Vagina (tissue), 2 donors: ENCODE data around the gene ROGDI.

Experiments used
- CTCF ChIP-seq, 3 experiments: fragments of 450-650 bp in 2 of 3; fragments of 200-600 bp in 1 of 3; sonication (generic) in 1 of 3; IDR thresholded peaks; one replicate each; pipeline ENCODE4 v1.5.1; 2017 to 2019; ENCODE audit warnings: antibody characterized with exemption in 3 of 3, mild to moderate bottlenecking in 2 of 3, moderate library complexity in 2 of 3
- POLR2AphosphoS5 ChIP-seq, 2 donors: sonication (generic); formaldehyde crosslinking; IDR thresholded peaks; one replicate each; pipeline ENCODE4 v1.9.0; 2017; ENCODE audit warnings: antibody characterized with exemption in 2 of 2, mild to moderate bottlenecking in 2 of 2, low read depth in 1 of 2; ENCODE audit not compliant: insufficient read depth in 1 of 2

- TF ChIP-seq CTCF (IDR thresholded peaks at IDR 0.05) = no peak
- TF ChIP-seq POLR2AphosphoS5 (IDR thresholded peaks at IDR 0.05; ENCODE audit: insufficient read depth in 1 of 2, low read depth in 1 of 2) = no peak
These were observed 35.5 kb upstream of the ROGDI start for GRCh38 chr16:4837733-4838501.
